GM18907 (cell line): ENCODE measurements around the gene GET4.
"Not testable (repeated sequence)": the region's sequence is repeated elsewhere in the genome, so short reads cannot be mapped to it uniquely, and the experiment has no call there.

Experiments
- ATAC-seq: cut with Tn5 transposase; IDR thresholded peaks from one replicate; pipeline ENCODE4 v1.9.1; 2021; ENCODE audit warnings: mild to moderate bottlenecking, moderate library complexity; ENCODE audit not compliant: unreplicated experiment

Gene GET4

GRCh38 chr7:911791-912480 is 35.6 kb downstream of the GET4 start:
- ATAC-seq: no peak

GRCh38 chr7:913736-914520 is 37.6 kb downstream of the GET4 start:
- ATAC-seq: no peak

GRCh38 chr7:914521-915194 is 38.3 kb downstream of the GET4 start:
- no peak for ATAC-seq

- no peak for ATAC-seq
These were observed 39.2 kb downstream of the GET4 start for GRCh38 chr7:915291-916218.

GRCh38 chr7:916291-916941 is 40.1 kb downstream of the GET4 start:
- no peak for ATAC-seq

- no peak for ATAC-seq
These were observed 41.1 kb downstream of the GET4 start for GRCh38 chr7:917255-918117.

- no peak for ATAC-seq
These were observed 41.7 kb downstream of the GET4 start for GRCh38 chr7:918118-918425.

GRCh38 chr7:918441-919113 is 42.2 kb downstream of the GET4 start:
- no peak for ATAC-seq

GRCh38 chr7:919114-919442 is 42.7 kb downstream of the GET4 start:
- no peak for ATAC-seq

- no peak for ATAC-seq
These were observed 43.6 kb downstream of the GET4 start for GRCh38 chr7:919924-920341.

- ATAC-seq: no peak
These were observed 44.2 kb downstream of the GET4 start for GRCh38 chr7:920351-921070.

GRCh38 chr7:921071-921461 is 44.7 kb downstream of the GET4 start:
- ATAC-seq: no peak

- ATAC-seq: no peak
These were observed 45.4 kb downstream of the GET4 start for GRCh38 chr7:921581-922333.

- ATAC-seq: no peak
These were observed 46.2 kb downstream of the GET4 start for GRCh38 chr7:922334-923107.

GRCh38 chr7:923108-924041 is 47.0 kb downstream of the GET4 start:
- ATAC-seq: peak; percentile 78

GRCh38 chr7:924042-924441 is 47.7 kb downstream of the GET4 start:
- not testable (repeated sequence) for ATAC-seq
